ENCODE results near the gene FUS.
A peak's percentile ranks its signal among the peaks of the same experiment; 100 is the strongest.

FUS gene

GRCh38 chr16:31204871-31205666 lies 25.1 kb downstream of the FUS start:
- no peak for DNase-seq

- no peak for DNase-seq
Measured at GRCh38 chr16:31206776-31207175, 26.8 kb downstream of the FUS start.

GRCh38 chr16:31213342-31213741 lies 33.4 kb downstream of the FUS start:
- no peak for DNase-seq

- DNase-seq = peak; percentile 18 to 59
Measured at GRCh38 chr16:31213877-31214707, 34.2 kb downstream of the FUS start, which contains the start of gene TRIM72. Gene TRIM72 (plus strand): TSS chr16:31214119. CDS start chr16:31214739, 620 bp downstream.

GRCh38 chr16:31214708-31215286 lies 34.9 kb downstream of the FUS start:
- DNase-seq = peak in 1 of 2 experiments; percentile 61

GRCh38 chr16:31215287-31216162 lies 35.6 kb downstream of the FUS start:
- peak; percentile 55 to 80 for DNase-seq

- DNase-seq = no peak
Measured at GRCh38 chr16:31216422-31217135, 36.6 kb downstream of the FUS start, which contains the start of gene PYDC1. Gene PYDC1 (minus strand): TSS chr16:31217135. CDS start chr16:31217028, 107 bp downstream.

- DNase-seq = no peak
Measured at GRCh38 chr16:31217136-31217530, 37.2 kb downstream of the FUS start.

GRCh38 chr16:31219154-31219741 lies 39.3 kb downstream of the FUS start:
- no peak for DNase-seq

- DNase-seq = no peak
Measured at GRCh38 chr16:31221357-31222160, 41.6 kb downstream of the FUS start.

- no peak for DNase-seq
Measured at GRCh38 chr16:31223044-31223443, 43.1 kb downstream of the FUS start.

- DNase-seq = no peak
Measured at GRCh38 chr16:31224092-31224955, 44.4 kb downstream of the FUS start.

- DNase-seq = no peak
Measured at GRCh38 chr16:31225193-31225592, 45.3 kb downstream of the FUS start.

- no peak for DNase-seq
Measured at GRCh38 chr16:31228206-31228605, 48.3 kb downstream of the FUS start.

GRCh38 chr16:31229501-31229900 lies 49.6 kb downstream of the FUS start:
- DNase-seq = no peak

- DNase-seq = no peak
Measured at GRCh38 chr16:31238041-31238440, 58.1 kb downstream of the FUS start.
